Measurements from ENCODE around the gene RPTOR. TPM values are rescaled to one million over a fixed set of nuclear protein-coding genes. Genes with fewer than 3 reads are reported as not detected.

RPTOR gene
- total and polyA plus RNA-seq, 10 of the 15 experiments (the other 5 are each of a cell fraction or from before 2014, with no cell fraction given), result 0.18 to 32.1 (median 7.8) TPM

DNA sequence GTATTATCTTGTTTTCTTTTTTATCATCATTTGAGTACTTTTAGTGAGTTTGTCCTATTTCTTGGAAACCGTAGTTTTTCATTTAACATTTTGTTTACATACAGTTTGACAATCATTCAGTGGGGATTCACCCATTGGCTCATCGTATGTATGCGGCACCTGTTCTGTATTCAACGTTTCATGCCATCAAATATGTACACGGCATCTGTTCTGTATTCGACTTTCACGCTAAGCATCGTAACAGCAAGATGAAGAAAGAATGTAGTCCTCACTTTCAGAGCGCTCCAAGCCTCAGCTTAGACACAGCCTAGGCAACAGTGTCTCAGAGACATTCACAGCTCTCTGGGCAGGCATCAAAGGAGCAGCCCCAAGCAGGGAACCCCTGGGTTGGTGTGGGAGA lies 269.9 kb downstream of the RPTOR start:
- RAD21 ChIA-PET (ENCODE audit: unreplicated experiment), result no interaction called here
- WGBS (ENCODE audit: insufficient coverage, insufficient replicate concordance, low lambda C conversion rate, missing lambda C conversion rate), result 97% methylated on average over 9 of the region's 9 CpGs
- no peak overlapping the region for H3K4me2 ChIP-seq (ENCODE audit: control insufficient read depth, insufficient read depth)
- no peaks in the 10 kb centered on the region for H3K4me1 ChIP-seq (ENCODE audit: control insufficient read depth, insufficient read depth, low read length)
- in situ Hi-C loops (cut with MboI) (no loop called here), intact Hi-C loops (cut with micrococcal nuclease; ENCODE audit: unreplicated experiment) (no loop called here)
- H4K20me1 ChIP-seq (ENCODE audit: control insufficient read depth, insufficient read depth), result no peaks in the 10 kb centered on the region
- no peak for FAIRE-seq
- H2AFZ ChIP-seq (ENCODE audit: control insufficient read depth, low read depth, low read length), result no peak overlapping the region
- H3K79me2 ChIP-seq (ENCODE audit: control insufficient read depth, insufficient read depth, low read length), result no peaks in the 10 kb centered on the region
- SMC1A ChIA-PET (ENCODE audit: uncharacterized antibody, unreplicated experiment), result no interaction called here
- H3K9ac ChIP-seq (ENCODE audit: control insufficient read depth, insufficient read depth, low read length), result no peak overlapping the region
- POLR2A ChIA-PET, result no interaction called here
- no peak for DNase-seq (ENCODE audit: low read depth, low spot score)
- H3K9me3 ChIP-seq (replicated peaks; ENCODE audit: control insufficient read depth, insufficient read depth, low read length), result no peaks in the 10 kb centered on the region
- no peaks in the 10 kb centered on the region for H3K27me3 ChIP-seq (replicated peaks in 1 of 2; ENCODE audit: control insufficient read depth in 2 of 2, insufficient read depth in 2 of 2, low read length in 1 of 2)
- TF ChIP-seq, protein P1, sequence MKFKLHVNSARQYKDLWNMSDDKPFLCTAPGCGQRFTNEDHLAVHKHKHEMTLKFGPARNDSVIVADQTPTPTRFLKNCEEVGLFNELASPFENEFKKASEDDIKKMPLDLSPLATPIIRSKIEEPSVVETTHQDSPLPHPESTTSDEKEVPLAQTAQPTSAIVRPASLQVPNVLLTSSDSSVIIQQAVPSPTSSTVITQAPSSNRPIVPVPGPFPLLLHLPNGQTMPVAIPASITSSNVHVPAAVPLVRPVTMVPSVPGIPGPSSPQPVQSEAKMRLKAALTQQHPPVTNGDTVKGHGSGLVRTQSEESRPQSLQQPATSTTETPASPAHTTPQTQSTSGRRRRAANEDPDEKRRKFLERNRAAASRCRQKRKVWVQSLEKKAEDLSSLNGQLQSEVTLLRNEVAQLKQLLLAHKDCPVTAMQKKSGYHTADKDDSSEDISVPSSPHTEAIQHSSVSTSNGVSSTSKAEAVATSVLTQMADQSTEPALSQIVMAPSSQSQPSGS (IDR thresholded peaks at IDR 0.05; ENCODE audit: low read length), result no peak
- TF ChIP-seq SMAD5 (IDR thresholded peaks at IDR 0.05; ENCODE audit: low read depth), result no peak
- TF ChIP-seq NFYB (IDR thresholded peaks at IDR 0.05; ENCODE audit: insufficient read depth, low read depth, low read length), result no peak
- TF ChIP-seq NFXL1 (IDR thresholded peaks at IDR 0.05; ENCODE audit: borderline replicate concordance), result no peak
- TF ChIP-seq SIX5 (IDR thresholded peaks at IDR 0.05; ENCODE audit: low read depth, low read length, severe bottlenecking), result no peak
- TF ChIP-seq, protein P2, sequence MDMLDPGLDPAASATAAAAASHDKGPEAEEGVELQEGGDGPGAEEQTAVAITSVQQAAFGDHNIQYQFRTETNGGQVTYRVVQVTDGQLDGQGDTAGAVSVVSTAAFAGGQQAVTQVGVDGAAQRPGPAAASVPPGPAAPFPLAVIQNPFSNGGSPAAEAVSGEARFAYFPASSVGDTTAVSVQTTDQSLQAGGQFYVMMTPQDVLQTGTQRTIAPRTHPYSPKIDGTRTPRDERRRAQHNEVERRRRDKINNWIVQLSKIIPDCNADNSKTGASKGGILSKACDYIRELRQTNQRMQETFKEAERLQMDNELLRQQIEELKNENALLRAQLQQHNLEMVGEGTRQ (IDR thresholded peaks at IDR 0.05; ENCODE audit: borderline replicate concordance, low read depth, low read length), result no peak
- TF ChIP-seq HDAC6 (IDR thresholded peaks at IDR 0.05; ENCODE audit: unreplicated experiment), result no peak
- TF ChIP-seq MEF2A (IDR thresholded peaks at IDR 0.05; ENCODE audit: insufficient read depth, low read depth, low read length), result no peak
- TF ChIP-seq MYC (IDR thresholded peaks at IDR 0.05; ENCODE audit: insufficient read depth, insufficient read length, insufficient replicate concordance, low read length, severe bottlenecking), result no peak
- CTCF ChIA-PET, result no interaction called here
- ATAC-seq, result no peak
- BruUV-seq (replicated peaks), result no TSS peak
- H3K27ac ChIP-seq (ENCODE audit: control insufficient read depth, insufficient read depth), result no peak overlapping the region
- no peak overlapping the region for H3K4me3 ChIP-seq
- no peaks in the 10 kb centered on the region; a peak in 2 of 4 replicates for H3K36me3 ChIP-seq (ENCODE audit: control insufficient read depth in 2 of 2, insufficient read depth in 2 of 2, low read length in 1 of 2)
